Breast epithelium (tissue), 3 donors: ENCODE data around the gene C3.

Experiments
- POLR2A ChIP-seq: fragments of 450-650 bp; IDR thresholded peaks from one replicate; pipeline ENCODE4 v1.6.1; 2016; ENCODE audit warnings: antibody characterized with exemption, mild to moderate bottlenecking, moderate library complexity
- POLR2AphosphoS5 ChIP-seq, 3 donors: sonication (generic); formaldehyde crosslinking; IDR thresholded peaks; one replicate each; pipeline ENCODE4 v1.6.1; 2017; ENCODE audit warnings: antibody characterized with exemption in 3 of 3
- TF ChIP-seq, protein P1 (sequence below), 3 donors: fragments of 450-650 bp; IDR thresholded peaks; one replicate each; pipeline ENCODE4 v1.5.1; 2016 to 2017; ENCODE audit warnings: antibody characterized with exemption in 3 of 3, mild to moderate bottlenecking in 3 of 3, moderate library complexity in 3 of 3

DNA sequence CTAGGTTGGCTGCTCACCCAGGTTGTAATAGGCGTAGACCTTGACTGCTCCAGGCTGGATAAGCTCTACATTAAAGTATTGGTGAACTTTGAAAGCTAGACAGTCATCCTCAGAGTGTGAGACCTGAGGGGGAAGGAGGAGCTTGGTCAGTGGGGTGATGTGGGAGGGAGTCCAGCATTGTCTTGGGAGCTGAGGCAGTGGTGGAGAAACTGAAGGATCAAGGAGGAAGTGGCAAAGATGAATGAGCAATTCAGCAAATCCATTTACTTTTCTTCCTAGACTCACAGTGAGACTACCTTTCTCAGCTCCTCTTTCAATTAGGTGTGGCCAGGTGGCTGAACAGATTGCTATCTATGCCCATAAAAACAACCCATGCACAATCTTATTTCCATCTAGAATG lies 40.3 kb downstream of the C3 start:
- TF ChIP-seq POLR2A: no peak
- TF ChIP-seq, protein P1, sequence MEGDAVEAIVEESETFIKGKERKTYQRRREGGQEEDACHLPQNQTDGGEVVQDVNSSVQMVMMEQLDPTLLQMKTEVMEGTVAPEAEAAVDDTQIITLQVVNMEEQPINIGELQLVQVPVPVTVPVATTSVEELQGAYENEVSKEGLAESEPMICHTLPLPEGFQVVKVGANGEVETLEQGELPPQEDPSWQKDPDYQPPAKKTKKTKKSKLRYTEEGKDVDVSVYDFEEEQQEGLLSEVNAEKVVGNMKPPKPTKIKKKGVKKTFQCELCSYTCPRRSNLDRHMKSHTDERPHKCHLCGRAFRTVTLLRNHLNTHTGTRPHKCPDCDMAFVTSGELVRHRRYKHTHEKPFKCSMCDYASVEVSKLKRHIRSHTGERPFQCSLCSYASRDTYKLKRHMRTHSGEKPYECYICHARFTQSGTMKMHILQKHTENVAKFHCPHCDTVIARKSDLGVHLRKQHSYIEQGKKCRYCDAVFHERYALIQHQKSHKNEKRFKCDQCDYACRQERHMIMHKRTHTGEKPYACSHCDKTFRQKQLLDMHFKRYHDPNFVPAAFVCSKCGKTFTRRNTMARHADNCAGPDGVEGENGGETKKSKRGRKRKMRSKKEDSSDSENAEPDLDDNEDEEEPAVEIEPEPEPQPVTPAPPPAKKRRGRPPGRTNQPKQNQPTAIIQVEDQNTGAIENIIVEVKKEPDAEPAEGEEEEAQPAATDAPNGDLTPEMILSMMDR (IDR thresholded peaks at IDR 0.05): no peak
- TF ChIP-seq POLR2AphosphoS5 (IDR thresholded peaks at IDR 0.05): no peak
